HEK293 (cell line): ENCODE data around the gene MAML2.

ENCODE experiments used
- SETDB1 ChIP-seq: IDR thresholded peaks from one replicate; pipeline ENCODE4 v1.6.1; 2017; ENCODE audit warnings: mild to moderate bottlenecking, low read length, moderate library complexity, mixed read lengths; ENCODE audit not compliant: insufficient read length
- SP2 ChIP-seq: fragments of 450-650 bp; formaldehyde crosslinking; IDR thresholded peaks from 2 replicates; pipeline ENCODE4 v1.5.1; 2016; ENCODE audit warnings: missing biosample characterization, missing genetic modification characterization
- ZBTB7A ChIP-seq: fragments of 450-650 bp; formaldehyde crosslinking; IDR thresholded peaks from 2 replicates; pipeline ENCODE4 v1.5.1; 2016; ENCODE audit warnings: low read depth, missing biosample characterization, missing genetic modification characterization
- ZIC2 ChIP-seq: fragments of 450-650 bp; formaldehyde crosslinking; IDR thresholded peaks from 2 replicates; pipeline ENCODE4 v1.5.1; 2016; ENCODE audit warnings: missing biosample characterization, missing genetic modification characterization
- ZNF292 ChIP-seq: fragments of 450-650 bp; formaldehyde crosslinking; IDR thresholded peaks from 2 replicates; pipeline ENCODE4 v1.5.1; 2016; ENCODE audit warnings: low read depth, missing biosample characterization, missing genetic modification characterization, borderline replicate concordance
- ZNF302 ChIP-seq: fragments of 450-650 bp; formaldehyde crosslinking; IDR thresholded peaks from 2 replicates; pipeline ENCODE4 v1.5.1; 2016; ENCODE audit warnings: missing biosample characterization, missing genetic modification characterization, low read depth
- TF ChIP-seq, protein P1 (sequence below): fragments of 450-650 bp; formaldehyde crosslinking; IDR thresholded peaks from 2 replicates; pipeline ENCODE4 v1.5.1; 2016; ENCODE audit warnings: missing biosample characterization, missing genetic modification characterization
- TF ChIP-seq, protein P2 (sequence below): fragments of 450-650 bp; formaldehyde crosslinking; IDR thresholded peaks from 2 replicates; pipeline ENCODE4 v1.5.1; 2017; ENCODE audit warnings: missing biosample characterization, missing genetic modification characterization
- TF ChIP-seq, protein P3 (sequence below): fragments of 450-650 bp; formaldehyde crosslinking; IDR thresholded peaks from 2 replicates; pipeline ENCODE4 v1.5.1; 2016; ENCODE audit warnings: missing biosample characterization, missing genetic modification characterization

DNA sequence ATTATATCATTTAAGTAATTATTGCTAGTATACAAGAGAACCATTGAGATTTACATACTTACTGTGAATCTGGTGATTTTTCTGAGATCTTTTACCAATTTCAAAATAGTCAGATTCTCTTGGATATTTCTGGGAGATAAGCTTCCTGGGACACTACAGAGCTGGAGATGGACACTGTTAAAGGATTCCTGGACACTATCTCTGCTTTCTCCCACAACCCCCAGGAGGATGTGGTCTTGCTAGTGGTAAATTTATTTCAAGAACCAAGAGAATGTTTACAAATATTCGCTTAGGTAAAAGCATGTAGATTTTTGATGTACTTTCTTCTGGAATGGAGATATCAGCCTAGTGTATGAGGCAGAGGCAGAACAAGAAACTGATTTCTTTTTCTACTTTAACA lies 33.8 kb upstream of the MAML2 start:
- TF ChIP-seq, protein P1, sequence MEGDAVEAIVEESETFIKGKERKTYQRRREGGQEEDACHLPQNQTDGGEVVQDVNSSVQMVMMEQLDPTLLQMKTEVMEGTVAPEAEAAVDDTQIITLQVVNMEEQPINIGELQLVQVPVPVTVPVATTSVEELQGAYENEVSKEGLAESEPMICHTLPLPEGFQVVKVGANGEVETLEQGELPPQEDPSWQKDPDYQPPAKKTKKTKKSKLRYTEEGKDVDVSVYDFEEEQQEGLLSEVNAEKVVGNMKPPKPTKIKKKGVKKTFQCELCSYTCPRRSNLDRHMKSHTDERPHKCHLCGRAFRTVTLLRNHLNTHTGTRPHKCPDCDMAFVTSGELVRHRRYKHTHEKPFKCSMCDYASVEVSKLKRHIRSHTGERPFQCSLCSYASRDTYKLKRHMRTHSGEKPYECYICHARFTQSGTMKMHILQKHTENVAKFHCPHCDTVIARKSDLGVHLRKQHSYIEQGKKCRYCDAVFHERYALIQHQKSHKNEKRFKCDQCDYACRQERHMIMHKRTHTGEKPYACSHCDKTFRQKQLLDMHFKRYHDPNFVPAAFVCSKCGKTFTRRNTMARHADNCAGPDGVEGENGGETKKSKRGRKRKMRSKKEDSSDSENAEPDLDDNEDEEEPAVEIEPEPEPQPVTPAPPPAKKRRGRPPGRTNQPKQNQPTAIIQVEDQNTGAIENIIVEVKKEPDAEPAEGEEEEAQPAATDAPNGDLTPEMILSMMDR = no peak
- no peak for TF ChIP-seq SETDB1
- TF ChIP-seq, protein P2, sequence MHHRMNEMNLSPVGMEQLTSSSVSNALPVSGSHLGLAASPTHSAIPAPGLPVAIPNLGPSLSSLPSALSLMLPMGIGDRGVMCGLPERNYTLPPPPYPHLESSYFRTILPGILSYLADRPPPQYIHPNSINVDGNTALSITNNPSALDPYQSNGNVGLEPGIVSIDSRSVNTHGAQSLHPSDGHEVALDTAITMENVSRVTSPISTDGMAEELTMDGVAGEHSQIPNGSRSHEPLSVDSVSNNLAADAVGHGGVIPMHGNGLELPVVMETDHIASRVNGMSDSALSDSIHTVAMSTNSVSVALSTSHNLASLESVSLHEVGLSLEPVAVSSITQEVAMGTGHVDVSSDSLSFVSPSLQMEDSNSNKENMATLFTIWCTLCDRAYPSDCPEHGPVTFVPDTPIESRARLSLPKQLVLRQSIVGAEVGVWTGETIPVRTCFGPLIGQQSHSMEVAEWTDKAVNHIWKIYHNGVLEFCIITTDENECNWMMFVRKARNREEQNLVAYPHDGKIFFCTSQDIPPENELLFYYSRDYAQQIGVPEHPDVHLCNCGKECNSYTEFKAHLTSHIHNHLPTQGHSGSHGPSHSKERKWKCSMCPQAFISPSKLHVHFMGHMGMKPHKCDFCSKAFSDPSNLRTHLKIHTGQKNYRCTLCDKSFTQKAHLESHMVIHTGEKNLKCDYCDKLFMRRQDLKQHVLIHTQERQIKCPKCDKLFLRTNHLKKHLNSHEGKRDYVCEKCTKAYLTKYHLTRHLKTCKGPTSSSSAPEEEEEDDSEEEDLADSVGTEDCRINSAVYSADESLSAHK (tag by site-specific recombination) = no peak
- TF ChIP-seq, protein P3, sequence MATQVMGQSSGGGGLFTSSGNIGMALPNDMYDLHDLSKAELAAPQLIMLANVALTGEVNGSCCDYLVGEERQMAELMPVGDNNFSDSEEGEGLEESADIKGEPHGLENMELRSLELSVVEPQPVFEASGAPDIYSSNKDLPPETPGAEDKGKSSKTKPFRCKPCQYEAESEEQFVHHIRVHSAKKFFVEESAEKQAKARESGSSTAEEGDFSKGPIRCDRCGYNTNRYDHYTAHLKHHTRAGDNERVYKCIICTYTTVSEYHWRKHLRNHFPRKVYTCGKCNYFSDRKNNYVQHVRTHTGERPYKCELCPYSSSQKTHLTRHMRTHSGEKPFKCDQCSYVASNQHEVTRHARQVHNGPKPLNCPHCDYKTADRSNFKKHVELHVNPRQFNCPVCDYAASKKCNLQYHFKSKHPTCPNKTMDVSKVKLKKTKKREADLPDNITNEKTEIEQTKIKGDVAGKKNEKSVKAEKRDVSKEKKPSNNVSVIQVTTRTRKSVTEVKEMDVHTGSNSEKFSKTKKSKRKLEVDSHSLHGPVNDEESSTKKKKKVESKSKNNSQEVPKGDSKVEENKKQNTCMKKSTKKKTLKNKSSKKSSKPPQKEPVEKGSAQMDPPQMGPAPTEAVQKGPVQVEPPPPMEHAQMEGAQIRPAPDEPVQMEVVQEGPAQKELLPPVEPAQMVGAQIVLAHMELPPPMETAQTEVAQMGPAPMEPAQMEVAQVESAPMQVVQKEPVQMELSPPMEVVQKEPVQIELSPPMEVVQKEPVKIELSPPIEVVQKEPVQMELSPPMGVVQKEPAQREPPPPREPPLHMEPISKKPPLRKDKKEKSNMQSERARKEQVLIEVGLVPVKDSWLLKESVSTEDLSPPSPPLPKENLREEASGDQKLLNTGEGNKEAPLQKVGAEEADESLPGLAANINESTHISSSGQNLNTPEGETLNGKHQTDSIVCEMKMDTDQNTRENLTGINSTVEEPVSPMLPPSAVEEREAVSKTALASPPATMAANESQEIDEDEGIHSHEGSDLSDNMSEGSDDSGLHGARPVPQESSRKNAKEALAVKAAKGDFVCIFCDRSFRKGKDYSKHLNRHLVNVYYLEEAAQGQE = no peak
- no peak for TF ChIP-seq ZIC2 (tag by site-specific recombination)
- no peak for TF ChIP-seq ZBTB7A
- no peak for TF ChIP-seq ZNF292 (tag by site-specific recombination)
- TF ChIP-seq SP2 (tag by site-specific recombination) = no peak
- TF ChIP-seq ZNF302 (tag by site-specific recombination) = no peak
